ENCODE results near the gene TANGO6. TPM values are rescaled to one million over a fixed set of nuclear protein-coding genes. Genes with fewer than 3 reads are reported as not detected.

Gene TANGO6
- total RNA-seq, 5 donors from 2014 or later (not counting 1 experiment from before 2014, with no cell fraction given): 25.2 to 35.2 (median 29.0) TPM

DNA sequence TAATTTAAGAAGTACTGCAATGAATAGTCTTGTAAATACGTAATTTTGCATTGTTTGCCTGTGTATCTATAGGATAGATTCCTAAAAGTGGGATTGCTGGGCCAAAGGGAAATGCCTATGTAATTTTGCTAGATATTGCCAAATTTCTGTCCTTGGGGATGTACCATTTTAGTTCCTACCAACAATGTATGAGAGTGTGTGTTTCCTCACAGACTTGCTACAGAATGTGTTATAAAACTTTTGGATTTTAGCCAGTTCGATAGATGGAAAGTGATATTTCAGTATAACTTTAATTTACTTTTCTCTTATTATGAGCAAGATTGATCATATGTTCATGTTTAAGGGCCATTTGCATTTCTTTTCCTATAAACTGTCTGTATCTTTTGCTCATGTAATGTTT is 8.3 kb downstream of the TANGO6 start:
- WGBS (ENCODE audit: insufficient coverage): 60% methylated on average over 1 of the region's 2 CpGs
- no peaks in the 10 kb centered on the region for H3K9me3 ChIP-seq
- no peaks in the 10 kb centered on the region for H3K27me3 ChIP-seq (replicated peaks in 1 of 2; ENCODE audit: control insufficient read depth in 2 of 2, extremely low read depth in 1 of 2, insufficient read depth in 2 of 2, low read length in 1 of 2)
- H3K27ac Mint-ChIP-seq: no peak overlapping the region
- H3K4me1 ChIP-seq (ENCODE audit: control insufficient read depth in 1 of 2, extremely low read depth in 1 of 2, insufficient read depth in 2 of 2, low read length in 2 of 2): peaks cover 4 to 5% of the 10 kb centered on the region in 2 experiments
- DNase-seq: no peak
- H3K27ac ChIP-seq (ENCODE audit: low read length): no peak overlapping the region
- no peak for ATAC-seq (replicated peaks in 1 of 4)
- no peaks in the 10 kb centered on the region for H3K27me3 Mint-ChIP-seq
- H3K4me1 Mint-ChIP-seq: peaks cover 23 to 36% (median 31%) of the 10 kb centered on the region in 3 donors
- no peaks in the 10 kb centered on the region for H3K9me3 Mint-ChIP-seq
- no peak overlapping the region for H3K4me3 ChIP-seq (ENCODE audit: control insufficient read depth in 1 of 2, extremely low read depth in 1 of 2, low read length in 1 of 2)
- POLR2A ChIA-PET: no interaction called here
- H3K36me3 ChIP-seq (ENCODE audit: control insufficient read depth in 2 of 2, extremely low read depth in 1 of 2, insufficient read depth in 1 of 2, low read length in 1 of 2): no peaks in the 10 kb centered on the region
- no peak overlapping the region for H3K4me3 Mint-ChIP-seq
- CTCF ChIA-PET: no interaction called here
- H3K36me3 Mint-ChIP-seq: peaks cover 5% of the 10 kb centered on the region

DNA sequence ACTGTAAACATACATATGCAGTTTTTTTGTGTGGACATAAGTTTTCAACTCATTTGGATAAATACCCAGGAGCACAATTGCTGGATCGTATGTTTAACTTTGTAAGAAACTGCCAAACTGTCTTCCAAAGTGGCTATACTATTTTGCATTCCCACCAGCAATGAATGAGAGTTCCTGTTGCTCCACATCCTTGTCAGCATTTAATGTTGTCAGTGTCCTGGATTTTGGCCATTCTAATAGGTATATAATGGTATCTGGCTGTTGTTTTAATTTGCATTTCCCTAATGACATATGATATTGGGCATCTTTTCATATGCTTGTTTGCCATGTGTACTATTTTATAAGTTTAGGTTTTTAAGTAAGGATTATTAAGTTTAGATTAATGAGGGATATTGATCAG is 14.1 kb downstream of the TANGO6 start:
- Histone ChIP-seq H3K27ac (ENCODE audit: low read length) (no peak overlapping the region), H3K36me3 (ENCODE audit: control insufficient read depth in 2 of 2, extremely low read depth in 1 of 2, insufficient read depth in 1 of 2, low read length in 1 of 2) (peaks cover 0 to 22% of the 10 kb centered on the region in 2 donors), H3K4me1 (ENCODE audit: control insufficient read depth in 1 of 2, extremely low read depth in 1 of 2, insufficient read depth in 2 of 2, low read length in 2 of 2) (no peaks in the 10 kb centered on the region), H3K4me3 (ENCODE audit: control insufficient read depth in 1 of 2, extremely low read depth in 1 of 2, low read length in 1 of 2) (no peak overlapping the region), H3K27me3 (replicated peaks in 1 of 2; ENCODE audit: control insufficient read depth in 2 of 2, extremely low read depth in 1 of 2, insufficient read depth in 2 of 2, low read length in 1 of 2) (no peaks in the 10 kb centered on the region), H3K9me3 (no peaks in the 10 kb centered on the region)
- H3K36me3 Mint-ChIP-seq: peaks cover 22% of the 10 kb centered on the region
- POLR2A ChIA-PET: no interaction called here
- no peak overlapping the region for H3K4me3 Mint-ChIP-seq
- H3K27ac Mint-ChIP-seq: no peak overlapping the region
- CTCF ChIA-PET: interaction anchor here in 1 of 2 donors (0.5 to 0.6 kb wide), 2 partner anchors 36 to 55 kb away, joined by 3 to 4 read pairs; no protein-coding TSS in a partner anchor
- H3K9me3 Mint-ChIP-seq: no peaks in the 10 kb centered on the region
- no peaks in the 10 kb centered on the region for H3K27me3 Mint-ChIP-seq
- peaks cover 25 to 31% (median 30%) of the 10 kb centered on the region in 3 donors for H3K4me1 Mint-ChIP-seq
- WGBS (ENCODE audit: insufficient coverage): no CpG with 5 or more reads among the region's 1 CpG
- ATAC-seq (replicated peaks in 1 of 4): no peak
- DNase-seq: no peak

DNA sequence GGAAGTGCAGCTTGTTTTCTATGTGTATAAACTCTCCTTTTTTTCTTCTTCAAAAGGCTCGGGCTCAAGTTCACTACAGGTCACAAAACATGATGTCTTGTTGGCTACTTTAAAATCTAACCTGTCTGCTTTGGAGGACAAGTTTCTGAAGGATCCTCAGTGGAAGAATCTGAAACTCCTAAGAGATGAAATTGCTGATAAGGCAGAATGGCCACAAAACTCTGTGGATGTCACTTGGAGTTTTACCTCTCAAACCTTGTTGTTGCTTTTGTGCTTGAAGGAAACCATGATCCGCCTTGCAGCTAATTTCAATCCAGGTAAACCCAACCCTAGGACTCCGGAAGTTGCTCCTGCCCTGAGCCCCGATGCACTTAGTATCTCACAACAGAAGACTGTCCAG is 16.5 kb downstream of the TANGO6 start:
- Mint-ChIP-seq H3K27ac (no peak overlapping the region), H3K27me3 (no peaks in the 10 kb centered on the region), H3K4me3 (no peak overlapping the region), H3K36me3 (peaks cover 33% of the 10 kb centered on the region), H3K4me1 (peaks cover 17 to 26% (median 22%) of the 10 kb centered on the region in 3 donors), H3K9me3 (no peaks in the 10 kb centered on the region)
- ATAC-seq (replicated peaks in 1 of 4) (no peak), DNase-seq (no peak)
- H3K27ac ChIP-seq (ENCODE audit: low read length): no peak overlapping the region
- whole genome bisulfite sequencing (ENCODE audit: insufficient coverage): 100% methylated on average over 2 of the region's 4 CpGs
- CTCF ChIA-PET: no interaction called here
- peaks cover 9 to 37% of the 10 kb centered on the region in 2 donors for H3K36me3 ChIP-seq (ENCODE audit: control insufficient read depth in 2 of 2, extremely low read depth in 1 of 2, insufficient read depth in 1 of 2, low read length in 1 of 2)
- POLR2A ChIA-PET: no interaction called here
- H3K4me1 ChIP-seq (ENCODE audit: control insufficient read depth in 1 of 2, extremely low read depth in 1 of 2, insufficient read depth in 2 of 2, low read length in 2 of 2): no peaks in the 10 kb centered on the region
- H3K9me3 ChIP-seq: no peaks in the 10 kb centered on the region
- H3K27me3 ChIP-seq (replicated peaks in 1 of 2; ENCODE audit: control insufficient read depth in 2 of 2, extremely low read depth in 1 of 2, insufficient read depth in 2 of 2, low read length in 1 of 2): no peaks in the 10 kb centered on the region
- H3K4me3 ChIP-seq (ENCODE audit: control insufficient read depth in 1 of 2, extremely low read depth in 1 of 2, low read length in 1 of 2): no peak overlapping the region

DNA sequence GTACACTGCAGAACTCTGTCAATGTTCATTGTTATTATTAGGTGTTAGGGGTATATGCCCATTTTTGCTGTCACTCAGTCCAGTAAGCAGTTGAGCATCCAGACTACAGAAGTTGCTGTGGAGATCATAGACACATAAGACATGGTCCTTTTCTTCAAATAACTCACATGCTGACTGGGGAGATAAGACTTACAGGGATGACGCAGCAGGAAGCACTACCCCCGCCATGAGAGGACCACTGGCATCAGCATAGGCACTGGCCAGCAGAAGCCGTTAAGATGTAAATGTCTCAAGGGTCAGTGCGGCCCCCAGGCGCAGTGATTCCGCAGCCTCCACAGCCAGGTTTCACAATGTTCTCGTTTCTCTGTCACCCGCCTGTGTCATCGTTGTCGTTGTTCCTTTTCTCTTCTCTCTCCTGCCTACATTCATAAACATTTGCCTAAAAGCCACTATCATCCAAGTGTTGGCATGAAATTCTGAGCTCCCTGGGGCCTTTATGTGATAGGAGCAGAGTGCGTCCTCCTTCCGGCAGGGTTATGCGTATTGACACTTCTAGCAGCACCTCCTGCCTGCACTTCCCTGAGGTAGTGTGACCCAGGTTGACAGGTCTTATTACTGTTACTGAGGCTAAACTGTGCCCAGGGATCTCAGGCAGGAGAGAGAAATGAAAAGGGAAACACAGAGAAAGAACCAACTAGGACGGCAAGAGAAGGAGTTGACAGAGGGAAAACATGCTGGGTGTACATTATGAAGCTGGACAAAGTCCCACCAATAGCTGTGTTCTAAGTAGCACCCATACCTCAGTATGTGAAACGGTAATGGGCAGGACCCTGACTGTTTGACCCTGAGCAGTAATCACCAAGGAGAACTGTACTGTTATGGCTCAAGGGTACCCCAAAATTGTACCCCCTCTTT is 17.9 kb downstream of the TANGO6 start:
- over 99% methylated on average over 9 of the region's 15 CpGs for whole genome bisulfite sequencing (ENCODE audit: insufficient coverage)
- DNase-seq (no peak), ATAC-seq (replicated peaks in 1 of 4) (no peak)
- ChIA-PET POLR2A (no interaction called here), CTCF (no interaction called here)
- Histone ChIP-seq H3K4me3 (ENCODE audit: control insufficient read depth in 1 of 2, extremely low read depth in 1 of 2, low read length in 1 of 2) (no peak overlapping the region), H3K36me3 (ENCODE audit: control insufficient read depth in 2 of 2, extremely low read depth in 1 of 2, insufficient read depth in 1 of 2, low read length in 1 of 2) (peaks cover 9 to 40% of the 10 kb centered on the region in 2 donors), H3K4me1 (ENCODE audit: control insufficient read depth in 1 of 2, extremely low read depth in 1 of 2, insufficient read depth in 2 of 2, low read length in 2 of 2) (no peaks in the 10 kb centered on the region), H3K27ac (ENCODE audit: low read length) (no peak overlapping the region), H3K27me3 (replicated peaks in 1 of 2; ENCODE audit: control insufficient read depth in 2 of 2, extremely low read depth in 1 of 2, insufficient read depth in 2 of 2, low read length in 1 of 2) (no peaks in the 10 kb centered on the region), H3K9me3 (no peaks in the 10 kb centered on the region)
- H3K9me3 Mint-ChIP-seq: no peaks in the 10 kb centered on the region
- H3K27me3 Mint-ChIP-seq: no peaks in the 10 kb centered on the region
- no peak overlapping the region for H3K27ac Mint-ChIP-seq
- no peak overlapping the region for H3K4me3 Mint-ChIP-seq
- peaks cover 38% of the 10 kb centered on the region for H3K36me3 Mint-ChIP-seq
- peaks cover 13 to 26% (median 18%) of the 10 kb centered on the region in 3 donors for H3K4me1 Mint-ChIP-seq

DNA sequence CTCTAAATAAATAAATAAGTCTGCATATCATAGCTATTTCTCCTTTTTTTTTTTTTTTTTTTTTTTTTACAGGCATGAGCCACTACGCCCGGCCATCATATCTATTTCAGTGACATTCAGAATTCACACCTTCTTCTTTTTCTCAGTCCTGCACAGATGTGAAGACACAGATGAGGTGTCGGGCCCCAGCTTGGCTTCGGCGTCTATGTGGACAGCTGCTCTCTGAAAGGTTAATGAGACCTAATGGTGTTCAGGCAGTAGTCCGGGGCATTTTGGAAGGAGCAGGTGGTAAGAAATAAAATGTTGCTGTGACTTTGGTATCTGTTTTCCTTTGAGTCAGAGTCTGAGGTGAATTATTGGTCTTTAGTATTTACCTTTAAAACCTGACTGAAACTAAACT is 23.6 kb downstream of the TANGO6 start:
- no peaks in the 10 kb centered on the region for H3K27me3 Mint-ChIP-seq
- H3K27ac Mint-ChIP-seq: no peak overlapping the region
- H3K9me3 Mint-ChIP-seq: no peaks in the 10 kb centered on the region
- H3K36me3 ChIP-seq (ENCODE audit: control insufficient read depth in 2 of 2, extremely low read depth in 1 of 2, insufficient read depth in 1 of 2, low read length in 1 of 2): peaks cover 18 to 36% of the 10 kb centered on the region in 2 donors
- no peak for DNase-seq
- H3K4me1 ChIP-seq (ENCODE audit: control insufficient read depth in 1 of 2, extremely low read depth in 1 of 2, insufficient read depth in 2 of 2, low read length in 2 of 2): no peaks in the 10 kb centered on the region
- H3K4me1 Mint-ChIP-seq: no peaks in the 10 kb centered on the region
- H3K27ac ChIP-seq (ENCODE audit: low read length): no peak overlapping the region
- H3K4me3 ChIP-seq (ENCODE audit: control insufficient read depth in 1 of 2, extremely low read depth in 1 of 2, low read length in 1 of 2): no peak overlapping the region
- H3K36me3 Mint-ChIP-seq: peaks cover 47% of the 10 kb centered on the region
- H3K4me3 Mint-ChIP-seq: no peak overlapping the region
- H3K9me3 ChIP-seq: no peaks in the 10 kb centered on the region
- ChIA-PET CTCF (no interaction called here), POLR2A (no interaction called here)
- no peaks in the 10 kb centered on the region for H3K27me3 ChIP-seq (replicated peaks in 1 of 2; ENCODE audit: control insufficient read depth in 2 of 2, extremely low read depth in 1 of 2, insufficient read depth in 2 of 2, low read length in 1 of 2)
- no CpG with 5 or more reads among the region's 6 CpGs for WGBS (ENCODE audit: insufficient coverage)
- ATAC-seq (replicated peaks in 1 of 4): no peak

DNA sequence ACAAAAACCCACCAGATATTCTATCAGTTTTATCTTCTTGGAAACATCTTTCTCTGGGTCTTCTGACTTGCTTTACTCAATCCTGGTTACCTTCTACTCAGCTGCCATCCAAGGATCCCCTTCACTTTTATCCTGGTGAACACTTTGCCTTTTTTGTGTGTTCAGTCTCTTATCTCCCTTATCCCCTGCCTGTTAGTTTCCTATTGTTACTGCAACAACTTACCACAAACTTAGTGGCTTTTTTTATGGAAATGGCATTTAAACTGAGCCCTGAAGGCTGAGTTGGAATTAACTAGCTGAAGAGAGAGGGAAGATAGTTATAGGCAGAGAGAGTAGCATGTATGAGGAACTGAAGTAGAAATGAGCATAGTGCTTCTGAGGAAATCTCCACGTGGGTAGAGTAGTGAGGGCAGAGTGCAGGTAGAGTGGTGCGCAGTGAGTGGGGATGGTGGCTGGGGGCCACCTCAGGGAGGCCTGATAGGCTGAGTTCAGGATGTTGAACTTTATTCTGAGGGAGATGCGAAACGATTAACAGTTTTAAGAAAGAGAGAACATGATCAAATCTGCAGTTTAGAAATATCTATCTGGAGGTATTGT is 26.3 kb downstream of the TANGO6 start:
- Histone ChIP-seq H3K36me3 (ENCODE audit: control insufficient read depth in 2 of 2, extremely low read depth in 1 of 2, insufficient read depth in 1 of 2, low read length in 1 of 2) (peaks cover 9 to 33% of the 10 kb centered on the region in 2 donors), H3K9me3 (no peaks in the 10 kb centered on the region), H3K27ac (ENCODE audit: low read length) (no peak overlapping the region), H3K4me3 (ENCODE audit: control insufficient read depth in 1 of 2, extremely low read depth in 1 of 2, low read length in 1 of 2) (no peak overlapping the region), H3K27me3 (replicated peaks in 1 of 2; ENCODE audit: control insufficient read depth in 2 of 2, extremely low read depth in 1 of 2, insufficient read depth in 2 of 2, low read length in 1 of 2) (no peaks in the 10 kb centered on the region), H3K4me1 (ENCODE audit: control insufficient read depth in 1 of 2, extremely low read depth in 1 of 2, insufficient read depth in 2 of 2, low read length in 2 of 2) (no peaks in the 10 kb centered on the region)
- no peak for ATAC-seq (replicated peaks in 1 of 4)
- 96% methylated on average over 4 of the region's 4 CpGs for WGBS (ENCODE audit: insufficient coverage)
- no peak overlapping the region for H3K27ac Mint-ChIP-seq
- DNase-seq: no peak
- H3K9me3 Mint-ChIP-seq: no peaks in the 10 kb centered on the region
- no peaks in the 10 kb centered on the region for H3K4me1 Mint-ChIP-seq
- ChIA-PET POLR2A (interaction anchor here in 1 of 2 donors (0.5 kb wide), 1 partner anchor 26 kb away, joined by 3 read pairs; the partner anchor contains the start of gene TANGO6), CTCF (no interaction called here)
- no peak overlapping the region for H3K4me3 Mint-ChIP-seq
- H3K27me3 Mint-ChIP-seq: no peaks in the 10 kb centered on the region
- H3K36me3 Mint-ChIP-seq: peaks cover 48% of the 10 kb centered on the region
